Endothelial cell of umbilical vein (primary cell): ENCODE results near the gene BCL7C. TPM values are rescaled to one million over a fixed set of nuclear protein-coding genes. Genes with fewer than 3 reads are reported as not detected.

Experiments
- BruUV-seq: library from RNA; stranded (reverse); fragments of 400-500 nt; replicated peaks from 2 replicates; lab custom pipeline; 2021; lab: Mats Ljungman, UMichigan
- CTCF ChIA-PET: fragments of 300-600, 350-600 bp; sonication (Branson Sonifier 250); formaldehyde crosslinking; loops from one replicate; lab custom pipeline; 2021; ENCODE audit warnings: antibody characterized with exemption, inconsistent platforms; lab: Charles Lee
- POLR2A ChIA-PET: fragments of 300-600, 350-600 bp; sonication (Branson Sonifier 250); formaldehyde crosslinking; loops from one replicate; lab custom pipeline; 2021; ENCODE audit warnings: antibody characterized with exemption, inconsistent platforms; lab: Charles Lee
- DNase-seq: peaks from one replicate; pipeline ENCODE4 v3.0.0-alpha.2; 2011; ENCODE audit warnings: low read depth, low spot score
- FAIRE-seq: peaks from 2 replicates; lab custom pipeline; 2011; peaks lifted over from hg19 to GRCh38; lab: Jason Lieb, UNC
- H2AFZ ChIP-seq: 2 replicates; pipeline ENCODE4 v1.6.0; 2012; ENCODE audit warnings: low read depth, low read length, control low read depth, inconsistent platforms
- H3K27ac ChIP-seq: 2 replicates; pipeline ENCODE4 v1.5.1; 2011; ENCODE audit warnings: low read depth, mild to moderate bottlenecking, control low read depth, low read length, moderate library complexity; ENCODE audit not compliant: insufficient read depth
- H3K27me3 ChIP-seq, 2 experiments: 2 replicates each; pipeline versions ENCODE4 v1.6.0 to v1.6.1; 2011; ENCODE audit warnings: low read length in 2 of 2, mixed read lengths in 1 of 2; ENCODE audit not compliant: control insufficient read depth in 2 of 2, insufficient read depth in 2 of 2
- H3K36me3 ChIP-seq, 2 experiments: 2 replicates in 1 of 2; 3 replicates in 1 of 2; pipeline ENCODE4 v1.5.1; 2011; ENCODE audit warnings: low read length in 2 of 2, mild to moderate bottlenecking in 1 of 2, moderate library complexity in 1 of 2; ENCODE audit not compliant: control insufficient read depth in 2 of 2, insufficient read depth in 2 of 2; ENCODE audit errors: extremely low read depth in 1 of 2
- H3K4me1 ChIP-seq: 3 replicates; pipeline ENCODE4 v1.5.1; 2011; ENCODE audit warnings: mild to moderate bottlenecking, low read length; ENCODE audit not compliant: control insufficient read depth, insufficient read depth; ENCODE audit errors: extremely low read depth
- H3K4me2 ChIP-seq: 2 replicates; pipeline ENCODE4 v1.6.1; 2011; ENCODE audit warnings: low read length, control low read depth, mixed read lengths; ENCODE audit not compliant: insufficient read depth
- H3K4me3 ChIP-seq, 3 experiments: fragments of 200-600 bp in 1 of 3; sonication (generic), shearing (Covaris generic) in 1 of 3; replicated peaks in 1 of 3; 2 replicates each; pipeline ENCODE4 v1.5.1; 2011 to 2016; ENCODE audit warnings: control low read depth in 3 of 3, low read length in 3 of 3, mild to moderate bottlenecking in 2 of 3, inconsistent platforms in 1 of 3, low read depth in 1 of 3, moderate library complexity in 1 of 3; ENCODE audit not compliant: insufficient read depth in 1 of 3
- H3K79me2 ChIP-seq: 2 replicates; pipeline ENCODE4 v1.6.0; 2012; ENCODE audit warnings: low read length, inconsistent platforms; ENCODE audit not compliant: control insufficient read depth, insufficient read depth
- H3K9ac ChIP-seq: replicated peaks from 2 replicates; pipeline ENCODE3; 2011; ENCODE audit warnings: low read length, control low read depth; ENCODE audit not compliant: insufficient read depth; ENCODE audit errors: extremely low read depth
- H3K9me1 ChIP-seq: replicated peaks from 3 replicates; pipeline ENCODE4 v1.6.0; 2011; ENCODE audit warnings: mild to moderate bottlenecking, low read length; ENCODE audit not compliant: control insufficient read depth, insufficient read depth; ENCODE audit errors: extremely low read depth
- H3K9me3 ChIP-seq: replicated peaks from 2 replicates; pipeline ENCODE4 v1.5.1; 2012; ENCODE audit warnings: low read length, inconsistent platforms; ENCODE audit not compliant: control insufficient read depth, insufficient read depth
- H4K20me1 ChIP-seq: replicated peaks from 2 replicates; pipeline ENCODE3; 2011; ENCODE audit warnings: mild to moderate bottlenecking, low read length; ENCODE audit not compliant: control insufficient read depth, insufficient read depth; ENCODE audit errors: extremely low read depth
- CTCF ChIP-seq, 2 donors: IDR thresholded peaks; 1 replicate in 1 of 2; 2 replicates in 1 of 2; pipeline ENCODE4 v1.5.1; 2011; ENCODE audit warnings: low read length in 2 of 2, mild to moderate bottlenecking in 2 of 2, moderate library complexity in 2 of 2, control low read depth in 1 of 2, inconsistent platforms in 1 of 2, low read depth in 1 of 2; ENCODE audit not compliant: insufficient read depth in 1 of 2; ENCODE audit errors: extremely low read depth in 1 of 2
- EZH2 ChIP-seq: IDR thresholded peaks from 2 replicates; pipeline ENCODE4 v1.6.1; 2012; ENCODE audit warnings: borderline replicate concordance, low read depth, mild to moderate bottlenecking, moderate library complexity, low read length, inconsistent platforms; ENCODE audit not compliant: severe bottlenecking
- FOS ChIP-seq: IDR thresholded peaks from 2 replicates; pipeline ENCODE4 v1.6.1; 2011; ENCODE audit warnings: mild to moderate bottlenecking, low read length, moderate library complexity, borderline replicate concordance; ENCODE audit not compliant: insufficient read depth
- GATA2 ChIP-seq: IDR thresholded peaks from 2 replicates; pipeline ENCODE4 v1.7.0; 2011; ENCODE audit warnings: low read depth, mild to moderate bottlenecking, moderate library complexity, mixed read lengths, low read length; ENCODE audit not compliant: insufficient read length, insufficient read depth
- JUN ChIP-seq: IDR thresholded peaks from 2 replicates; pipeline ENCODE4 v1.6.1; 2011; ENCODE audit warnings: borderline replicate concordance, low read depth; ENCODE audit not compliant: insufficient read length, insufficient read depth
- MAX ChIP-seq: IDR thresholded peaks from 2 replicates; pipeline ENCODE4 v1.6.1; 2011; ENCODE audit not compliant: insufficient read depth, insufficient read length
- MYC ChIP-seq: IDR thresholded peaks from one replicate; pipeline ENCODE4 v1.6.1; 2011; ENCODE audit warnings: mild to moderate bottlenecking, low read depth, low read length
- POLR2A ChIP-seq: IDR thresholded peaks from 2 replicates; pipeline ENCODE4 v1.6.1; 2012; ENCODE audit warnings: low read depth, mild to moderate bottlenecking, control low read depth, low read length
- POLR2AphosphoS5 ChIP-seq: IDR thresholded peaks from 2 replicates; pipeline ENCODE4 v1.6.1; 2012; ENCODE audit warnings: low read depth, mild to moderate bottlenecking, control low read depth, low read length, moderate library complexity; ENCODE audit not compliant: insufficient read depth
- dilution Hi-C: fragments of 300-500 bp; cut with MboI; formaldehyde crosslinking; loops from one replicate; pipeline ENCODE4 v1.15.0; 2019; ENCODE audit warnings: low sequenced_read_pairs; ENCODE audit not compliant: extremely low pct_ligation_motif_present
- intact Hi-C: fragments of 100-400 bp; cut with micrococcal nuclease; formaldehyde crosslinking; loops from one replicate; pipeline ENCODE4 v1.10.0; 2022
- polyA plus RNA-seq, 4 experiments: library from polyadenylated mRNA; depleted of rRNA in 3 of 4; stranded (reverse) in 3 of 4; unstranded in 1 of 4; fragments of >200 nt; gene quantifications; 2 replicates each; pipeline versions ENCODE4 v1.2.1 to v1.2.3, GENCODE V29; 2011 to 2012; ENCODE audit warnings: missing spikeins in 1 of 4
- total RNA-seq: library from RNA; stranded (reverse); gene quantifications from 2 replicates; pipeline ENCODE4 v1.2.3, GENCODE V29; 2021

The BCL7C gene
- total and polyA plus RNA-seq, 2 donors (not counting 3 experiments of a cell fraction or from before 2014, with no cell fraction given): 30.2 to 38.3 TPM

- H4K20me1 ChIP-seq: no peaks in the 10 kb centered on the region
- POLR2A ChIA-PET: no interaction called here
- no peak for DNase-seq
- H3K27ac ChIP-seq: no peak overlapping the region
- H3K36me3 ChIP-seq: no peaks in the 10 kb centered on the region
- no peaks in the 10 kb centered on the region for H3K79me2 ChIP-seq
- no peaks in the 10 kb centered on the region for H3K27me3 ChIP-seq
- dilution Hi-C loops (no loop called here), intact Hi-C loops (no loop called here)
- H3K4me3 ChIP-seq: no peak overlapping the region
- H3K9me3 ChIP-seq: no peaks in the 10 kb centered on the region
- H3K9ac ChIP-seq: no peak overlapping the region
- no peak overlapping the region for H2AFZ ChIP-seq
- no TSS peak for BruUV-seq
- H3K9me1 ChIP-seq: no peaks in the 10 kb centered on the region
- TF ChIP-seq EZH2 (no peak), GATA2 (no peak), JUN (no peak), POLR2AphosphoS5 (no peak), MAX (no peak), POLR2A (no peak)
- no peaks in the 10 kb centered on the region for H3K4me1 ChIP-seq
- CTCF ChIA-PET: interaction anchor here (1.4 to 4.6 kb wide), 2 partner anchors 10 to 66 kb away, joined by 4 to 26 read pairs; no protein-coding TSS in a partner anchor
- FAIRE-seq: no peak
- H3K4me2 ChIP-seq: no peak overlapping the region
These were observed 16.7 kb upstream of the BCL7C start for GRCh38 chr16:30910427-30911029.

GRCh38 chr16:30907064-30907463 lies 13.2 kb upstream of the BCL7C start:
- Histone ChIP-seq H3K4me2 (no peak overlapping the region), H3K9me3 (no peaks in the 10 kb centered on the region), H4K20me1 (no peaks in the 10 kb centered on the region), H3K9ac (no peak overlapping the region), H3K4me3 (no peak overlapping the region), H3K27ac (no peak overlapping the region), H3K27me3 (no peaks in the 10 kb centered on the region), H3K36me3 (no peaks in the 10 kb centered on the region), H3K4me1 (peaks cover 21% of the 10 kb centered on the region), H3K9me1 (no peaks in the 10 kb centered on the region), H2AFZ (no peak overlapping the region), H3K79me2 (no peaks in the 10 kb centered on the region)
- BruUV-seq: no TSS peak
- ChIA-PET CTCF (interaction anchor here (4.6 kb wide), 1 partner anchor 62 kb away, joined by 26 read pairs; no protein-coding TSS in a partner anchor), POLR2A (no interaction called here)
- dilution Hi-C loops (no loop called here), intact Hi-C loops (no loop called here)
- DNase-seq: no peak
- no peak for TF ChIP-seq POLR2A
- no peak for TF ChIP-seq EZH2
- no peak for TF ChIP-seq MYC
- no peak for TF ChIP-seq JUN
- TF ChIP-seq GATA2: no peak
- TF ChIP-seq FOS: no peak
- TF ChIP-seq CTCF (IDR thresholded peaks at IDR 0.05; ENCODE audit: extremely low read depth in 1 of 2, insufficient read depth in 1 of 2, low read depth in 1 of 2, low read length in 2 of 2): no peak
- TF ChIP-seq MAX: no peak
- FAIRE-seq: no peak
